Brain microvascular endothelial cell (primary cell): ENCODE results near the gene KLRK1.
"Not testable (repeated sequence)": the region's sequence is repeated elsewhere in the genome, so short reads cannot be mapped to it uniquely, and the experiment has no call there.

Experiments
- DNase-seq: peaks from one replicate; pipeline ENCODE4 v3.0.0-alpha.2; 2020
- H3K27ac ChIP-seq: fragments of 250-450 bp; sonication (Bioruptor Pico); 2 replicates; pipeline ENCODE4 v1.5.1; 2020; ENCODE audit warnings: mild to moderate bottlenecking, moderate library complexity
- H3K27me3 ChIP-seq: fragments of 250-450 bp; sonication (Bioruptor Pico); replicated peaks from 2 replicates; pipeline ENCODE4 v1.5.1; 2020; ENCODE audit warnings: mild to moderate bottlenecking
- H3K36me3 ChIP-seq: fragments of 250-450 bp; sonication (Bioruptor Pico); replicated peaks from 2 replicates; pipeline ENCODE4 v1.5.1; 2020; ENCODE audit warnings: mild to moderate bottlenecking
- H3K4me3 ChIP-seq: 2 replicates; pipeline ENCODE4 v1.5.1; 2011; ENCODE audit warnings: low read depth, mild to moderate bottlenecking, control low read depth, low read length, moderate library complexity
- in situ Hi-C: cut with HindIII; loops from 2 replicates; pipeline ENCODE4 v1.10.0; 2017; ENCODE audit warnings: low sequenced_read_pairs, low pct_ligation_motif_present
- TF ChIP-seq, protein P1 (sequence below): IDR thresholded peaks from 2 replicates; pipeline ENCODE4 v1.5.1; 2011; ENCODE audit warnings: low read depth, mild to moderate bottlenecking, moderate library complexity, low read length, control low read depth, inconsistent platforms; ENCODE audit errors: missing control alignments

KLRK1 gene

DNA sequence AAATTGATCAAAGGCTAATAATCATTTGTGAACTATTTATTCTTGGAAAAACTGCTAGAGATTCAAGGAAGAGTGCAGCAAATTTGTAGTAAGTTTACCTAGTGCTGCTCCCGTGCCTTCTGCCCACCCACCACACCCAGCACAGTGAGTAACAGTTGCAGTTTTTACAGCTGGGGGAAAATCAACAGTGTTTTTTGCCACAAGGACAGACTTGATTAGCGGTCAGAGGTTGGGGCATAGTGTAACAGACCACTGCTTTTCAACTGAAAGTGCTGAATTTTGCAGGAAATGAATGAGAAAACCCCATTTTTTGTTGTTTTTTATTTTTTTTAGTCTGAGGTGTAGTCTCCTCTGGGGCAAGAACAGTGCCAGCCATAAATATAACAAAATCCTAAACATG, 7.5 kb upstream of the KLRK1 start:
- Histone ChIP-seq H3K27ac (no peak overlapping the region), H3K36me3 (no peaks in the 10 kb centered on the region), H3K27me3 (no peaks in the 10 kb centered on the region), H3K4me3 (no peak overlapping the region)
- in situ Hi-C loops, result no loop called here
- DNase-seq, result no peak
- TF ChIP-seq, protein P1, sequence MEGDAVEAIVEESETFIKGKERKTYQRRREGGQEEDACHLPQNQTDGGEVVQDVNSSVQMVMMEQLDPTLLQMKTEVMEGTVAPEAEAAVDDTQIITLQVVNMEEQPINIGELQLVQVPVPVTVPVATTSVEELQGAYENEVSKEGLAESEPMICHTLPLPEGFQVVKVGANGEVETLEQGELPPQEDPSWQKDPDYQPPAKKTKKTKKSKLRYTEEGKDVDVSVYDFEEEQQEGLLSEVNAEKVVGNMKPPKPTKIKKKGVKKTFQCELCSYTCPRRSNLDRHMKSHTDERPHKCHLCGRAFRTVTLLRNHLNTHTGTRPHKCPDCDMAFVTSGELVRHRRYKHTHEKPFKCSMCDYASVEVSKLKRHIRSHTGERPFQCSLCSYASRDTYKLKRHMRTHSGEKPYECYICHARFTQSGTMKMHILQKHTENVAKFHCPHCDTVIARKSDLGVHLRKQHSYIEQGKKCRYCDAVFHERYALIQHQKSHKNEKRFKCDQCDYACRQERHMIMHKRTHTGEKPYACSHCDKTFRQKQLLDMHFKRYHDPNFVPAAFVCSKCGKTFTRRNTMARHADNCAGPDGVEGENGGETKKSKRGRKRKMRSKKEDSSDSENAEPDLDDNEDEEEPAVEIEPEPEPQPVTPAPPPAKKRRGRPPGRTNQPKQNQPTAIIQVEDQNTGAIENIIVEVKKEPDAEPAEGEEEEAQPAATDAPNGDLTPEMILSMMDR, result no peak

DNA sequence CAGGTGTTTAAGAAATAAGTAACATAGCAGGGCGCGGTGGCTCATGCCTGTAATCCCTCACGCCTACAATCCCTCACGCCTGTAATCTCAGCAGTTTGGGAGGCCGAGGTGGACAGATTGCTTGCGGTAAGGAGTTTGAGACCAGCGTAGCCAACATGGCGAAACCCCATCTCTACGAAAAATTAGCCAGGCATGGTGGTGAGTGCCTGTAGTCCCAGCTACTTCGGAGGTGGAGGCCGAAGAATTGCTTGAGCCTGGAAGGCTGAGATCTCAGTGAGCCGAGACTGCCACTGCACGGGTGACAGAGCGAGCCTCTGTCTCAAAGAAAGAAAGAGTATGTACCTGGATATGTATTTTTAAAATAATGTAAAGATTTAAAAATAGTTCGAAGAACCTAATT, 6.3 kb upstream of the KLRK1 start:
- DNase-seq, H3K36me3 ChIP-seq, H3K27ac ChIP-seq, in situ Hi-C loops, H3K4me3 ChIP-seq, H3K27me3 ChIP-seq: not testable (repeated sequence)

DNA sequence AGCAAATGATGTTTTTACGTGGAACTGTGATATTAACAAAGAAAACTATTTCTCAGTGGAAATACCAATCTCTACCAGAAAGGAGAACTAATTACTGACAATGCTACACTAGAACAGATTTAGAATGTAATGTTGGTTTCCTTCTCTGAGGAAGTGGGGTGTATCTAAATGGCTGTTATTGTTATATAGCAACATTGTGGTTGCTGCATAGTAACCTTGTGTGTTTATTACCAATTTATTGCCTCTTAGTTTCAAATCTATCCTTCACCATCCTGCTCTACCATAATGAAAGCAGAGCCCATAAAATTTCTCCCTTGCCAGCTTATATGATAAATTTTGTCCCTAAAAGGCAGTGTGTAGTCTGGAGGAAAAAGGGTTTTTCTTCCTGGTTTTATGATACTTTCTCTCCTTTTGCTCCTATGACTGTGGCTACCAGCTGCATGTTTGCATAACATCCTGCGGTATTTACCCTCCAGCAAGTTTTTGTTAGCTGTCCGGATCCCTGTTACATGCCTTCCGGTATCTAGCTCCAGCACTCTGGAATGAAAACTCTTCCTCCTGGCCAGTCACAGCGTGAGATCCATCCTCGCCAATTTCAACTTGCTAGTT, 5.7 kb upstream of the KLRK1 start:
- Histone ChIP-seq H3K27me3 (no peaks in the 10 kb centered on the region), H3K4me3 (no peak overlapping the region)
- DNase-seq, result peak; percentile 88

DNA sequence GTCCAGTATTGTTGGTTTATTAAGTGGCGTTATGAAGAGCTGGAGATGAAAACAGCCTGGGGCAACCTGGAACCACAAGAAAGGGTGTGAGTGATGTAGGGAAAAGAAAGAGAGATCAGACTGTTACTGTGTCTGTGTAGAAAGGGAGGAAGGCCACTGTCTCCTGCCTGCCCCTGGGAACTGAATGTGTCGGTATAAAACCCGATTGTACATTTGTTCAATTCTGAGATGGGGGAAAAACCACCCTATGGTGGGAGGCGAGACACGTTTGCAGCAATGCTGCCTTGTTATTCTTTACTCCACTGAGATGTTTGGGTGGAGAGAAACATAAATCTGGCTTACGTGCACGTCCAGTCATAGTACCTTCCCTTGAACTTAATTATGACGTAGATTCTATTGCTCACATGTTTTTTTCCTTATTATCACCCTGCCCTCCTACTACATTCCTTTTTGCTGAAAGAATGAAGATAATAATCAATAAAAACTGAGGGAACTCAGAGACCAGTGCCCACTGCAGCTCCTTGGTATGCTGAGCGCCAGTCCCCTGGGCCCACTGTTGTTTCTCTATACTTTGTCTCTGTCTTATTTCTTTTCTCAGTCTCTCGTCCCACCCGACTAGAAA, 4.8 kb upstream of the KLRK1 start:
- H3K4me3 ChIP-seq, DNase-seq, in situ Hi-C loops, H3K27me3 ChIP-seq, H3K36me3 ChIP-seq: not testable (repeated sequence)
- peak overlapping the region; percentile 85 for H3K27ac ChIP-seq

More for the DNA sequence above, 5.7 kb upstream of the KLRK1 start:
- no peaks in the 10 kb centered on the region for H3K36me3 ChIP-seq
- peak overlapping the region; percentile 85 for H3K27ac ChIP-seq
- in situ Hi-C loops, result no loop called here
- TF ChIP-seq, protein P1, result no peak

DNA sequence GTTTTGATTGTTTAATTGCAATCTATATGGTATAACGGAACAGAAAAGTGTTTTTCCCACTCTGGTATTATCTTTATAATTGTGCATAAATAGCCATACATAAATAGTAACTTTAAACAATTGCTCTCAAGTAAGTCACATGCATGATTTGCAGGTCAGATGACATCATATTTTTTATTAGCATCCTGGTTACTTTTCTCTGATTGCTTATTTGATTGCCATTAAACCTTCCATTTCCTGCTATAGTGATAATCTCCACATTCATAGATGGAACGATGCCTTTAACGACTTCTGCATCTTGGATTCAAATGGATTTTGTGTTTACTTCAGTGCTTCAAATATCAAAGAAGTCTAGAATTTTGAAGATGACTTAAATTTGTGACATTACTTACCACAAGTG, 3.5 kb upstream of the KLRK1 start:
- no peak overlapping the region for H3K4me3 ChIP-seq
- no peak overlapping the region for H3K27ac ChIP-seq
- in situ Hi-C loops, result no loop called here
- H3K36me3 ChIP-seq, result no peaks in the 10 kb centered on the region
- TF ChIP-seq, protein P1, result no peak
- no peaks in the 10 kb centered on the region for H3K27me3 ChIP-seq
- no peak for DNase-seq

DNA sequence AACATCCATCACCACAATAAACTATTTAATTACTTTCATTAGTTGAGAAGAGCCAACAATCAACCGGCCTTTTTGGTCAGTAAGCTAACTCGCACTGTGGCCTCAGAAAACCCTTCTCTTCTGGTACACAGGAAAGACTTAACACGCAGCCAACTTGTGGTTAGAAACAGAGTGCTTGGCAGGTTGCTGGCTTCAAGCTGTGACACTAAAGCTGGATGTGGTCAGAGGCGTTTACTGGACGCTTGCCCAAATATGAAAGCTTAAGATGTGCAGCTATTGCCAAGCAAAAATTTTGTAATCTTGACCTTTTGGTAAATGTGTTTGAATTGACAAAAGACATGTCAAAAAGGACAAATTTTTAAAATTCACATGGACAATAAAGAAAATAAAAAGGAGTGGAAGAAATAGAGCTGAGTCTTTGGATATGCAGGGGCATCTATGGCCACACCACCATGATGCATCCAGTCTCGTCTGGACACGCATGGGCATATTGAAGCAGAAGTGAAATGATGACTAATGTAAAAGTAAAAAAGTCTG, 2.6 kb upstream of the KLRK1 start:
- Histone ChIP-seq H3K36me3 (no peaks in the 10 kb centered on the region), H3K4me3 (no peak overlapping the region), H3K27ac (peak overlapping the region; percentile 56), H3K27me3 (no peaks in the 10 kb centered on the region)
- TF ChIP-seq, protein P1, result no peak
- in situ Hi-C loops, result no loop called here
- peak; percentile 96 for DNase-seq

DNA sequence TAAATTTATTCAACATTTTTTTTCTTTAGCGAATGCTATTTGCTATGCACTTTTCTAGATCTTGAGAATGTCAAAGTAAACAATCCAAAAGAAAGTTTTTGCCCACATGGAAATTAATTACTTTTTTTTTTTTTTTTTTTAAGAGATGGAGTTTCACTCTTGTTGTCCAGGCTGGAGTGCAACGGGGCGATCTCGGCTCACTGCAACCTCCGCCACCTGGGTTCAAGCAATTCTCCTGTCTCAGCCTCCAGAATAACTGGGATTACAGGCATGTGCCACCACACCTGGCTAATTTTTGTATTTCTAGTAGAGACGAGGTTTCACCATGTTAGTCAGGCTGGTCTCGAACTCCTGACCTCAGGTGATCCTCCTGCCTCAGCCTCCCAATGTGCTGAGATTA, 1.1 kb upstream of the KLRK1 start:
- in situ Hi-C loops, H3K36me3 ChIP-seq, H3K27me3 ChIP-seq, H3K27ac ChIP-seq, H3K4me3 ChIP-seq, DNase-seq: not testable (repeated sequence)
